Aorta (tissue), 5 donors: ENCODE measurements around the gene SPANXN3. TPM values are rescaled to one million over a fixed set of nuclear protein-coding genes. Genes with fewer than 3 reads are reported as not detected.

Experiments used
- ATAC-seq: fragments of 200-7000 bp; cut with Tn5 transposase; one replicate; pipeline ENCODE4 v1.9.1; 2022; ENCODE audit warnings: moderate library complexity; ENCODE audit not compliant: low FRiP score
- DNase-seq, 2 donors: peaks; one replicate each; pipeline ENCODE4 v3.0.0-alpha.2; 2020
- H3K27ac ChIP-seq, 2 donors: one replicate each; pipeline ENCODE4 v1.5.1; 2013; ENCODE audit warnings: low read length in 2 of 2, mild to moderate bottlenecking in 2 of 2, moderate library complexity in 2 of 2, control low read depth in 1 of 2, inconsistent platforms in 1 of 2, low read depth in 1 of 2
- H3K27me3 ChIP-seq, 2 donors: one replicate each; pipeline ENCODE4 v1.6.1; 2013; ENCODE audit warnings: control low read depth in 1 of 2, low read length in 1 of 2, mild to moderate bottlenecking in 1 of 2, moderate library complexity in 1 of 2; ENCODE audit not compliant: insufficient read depth in 2 of 2, control insufficient read depth in 1 of 2
- H3K36me3 ChIP-seq, 2 donors: one replicate each; pipeline ENCODE4 v1.6.1; 2013; ENCODE audit warnings: control low read depth in 1 of 2, low read length in 1 of 2, mild to moderate bottlenecking in 1 of 2; ENCODE audit not compliant: insufficient read depth in 2 of 2, control insufficient read depth in 1 of 2
- H3K4me1 ChIP-seq, 2 donors: one replicate each; pipeline ENCODE4 v1.6.1; 2013; ENCODE audit warnings: low read length in 2 of 2, control low read depth in 1 of 2, mild to moderate bottlenecking in 1 of 2, moderate library complexity in 1 of 2; ENCODE audit not compliant: insufficient read depth in 2 of 2, control insufficient read depth in 1 of 2
- H3K4me3 ChIP-seq, 2 donors: one replicate each; pipeline ENCODE4 v1.5.1; 2013; ENCODE audit warnings: low read length in 2 of 2, control low read depth in 1 of 2, mild to moderate bottlenecking in 1 of 2
- H3K9me3 ChIP-seq: one replicate; pipeline ENCODE4 v1.6.1; 2013; ENCODE audit warnings: mild to moderate bottlenecking, low read length; ENCODE audit not compliant: control insufficient read depth
- WGBS, 2 donors: extraction: QIAGEN DNeasy Blood & Tissue Kit; methylation state at CpG; one replicate each; pipeline ENCODE4 v1.1.7; 2013; 5-methylcytosine and 5-hydroxymethylcytosine counted together
- intact Hi-C, 2 donors: fragments of 100-400 bp; cut with DNase I; formaldehyde crosslinking; loops; one replicate each; pipeline versions ENCODE4 v1.14.2 to v1.15.0; 2022
- polyA plus RNA-seq, 2 donors: library from polyadenylated mRNA; stranded (reverse); fragments of 200-250 nt; gene quantifications; one replicate each; pipeline ENCODE4 v1.2.3, GENCODE V29; 2013
- total RNA-seq, 2 donors: library from RNA; stranded (reverse); fragmentation: NEBNext Ultra II Directional; extraction: Animal tissue kit (Norgen Biotek cat#: 25700); gene quantifications; one replicate each; pipeline ENCODE4 v1.2.1, GENCODE V29; 2021
- donor health status: healthy with polysubstance abuse.
- donor health status: Bipolar disorder and iron deficiency.
- donor health status: DM: no; HTN: no; CAD: no.
- donor health status: DM: no; HTN: no; CAD: no.
- donor health status: DM: yes; HTN: yes; CAD: no.

The SPANXN3 gene
- total and polyA plus RNA-seq, 4 donors: not detected

GRCh38 chrX:143461606-143462005 lies 55.7 kb downstream of the SPANXN3 start:
- intact Hi-C loops: no loop called here
- H3K27me3 ChIP-seq: no peaks in the 10 kb centered on the region
- ATAC-seq (no peak), DNase-seq (no peak)
- H3K36me3 ChIP-seq: no peaks in the 10 kb centered on the region
- no peaks in the 10 kb centered on the region for H3K9me3 ChIP-seq
- WGBS, 2 donors: 91 to 95% methylated on average over 3 of the region's 3 CpGs
- H3K4me1 ChIP-seq: no peaks in the 10 kb centered on the region
- H3K4me3 ChIP-seq: no peak overlapping the region
- H3K27ac ChIP-seq: no peak overlapping the region

Other genes starting within 250 kb of the SPANXN3 start
- gene SLITRK4, start 118.6 kb upstream of the SPANXN3 start, total RNA-seq: 1 to 10 TPM; 3.3 to 4.1 TPM
- 1 to 10 TPM; 1.0 to 1.5 TPM for gene SLITRK4, start 118.6 kb upstream of the SPANXN3 start, polyA plus RNA-seq
- gene SPANXN2, start 203.3 kb upstream of the SPANXN3 start, total RNA-seq: not detected
- gene SPANXN2, start 203.3 kb upstream of the SPANXN3 start, polyA plus RNA-seq: not detected